B cell (primary cell): ENCODE measurements around the gene STAT4. TPM values are rescaled to one million over a fixed set of nuclear protein-coding genes. Genes with fewer than 3 reads are reported as not detected.

Experiments
- ATAC-seq: fragments of 200-7000 bp; cut with Tn5 transposase; one replicate; pipeline ENCODE4 v1.10.0; 2021; ENCODE audit warnings: low read depth, mild to moderate bottlenecking, moderate number of reproducible peaks, moderate library complexity
- CTCF ChIA-PET: fragments of 350-600 bp; sonication (Branson Sonifier 250); formaldehyde crosslinking; loops from one replicate; lab custom pipeline; 2021; ENCODE audit warnings: antibody characterized with exemption, inconsistent platforms; lab: Charles Lee
- POLR2A ChIA-PET: fragments of 350-600 bp; sonication (Branson Sonifier 250); formaldehyde crosslinking; loops from one replicate; lab custom pipeline; 2021; ENCODE audit warnings: antibody characterized with exemption; lab: Charles Lee
- DNase-seq: peaks from one replicate; pipeline ENCODE4 v3.0.0; 2013
- H2AFZ ChIP-seq: 2 replicates; pipeline ENCODE4 v1.6.1; 2012; ENCODE audit warnings: mild to moderate bottlenecking, low read depth, low read length; ENCODE audit not compliant: insufficient read depth, poor library complexity, severe bottlenecking
- H3K27ac ChIP-seq, 2 donors: 1 replicate in 1 of 2; 2 replicates in 1 of 2; pipeline ENCODE4 v1.5.1; 2012 to 2013; ENCODE audit warnings: low read length in 2 of 2, mild to moderate bottlenecking in 2 of 2, moderate library complexity in 1 of 2
- H3K27me3 ChIP-seq, 4 experiments: fragments of 200-600 bp in 1 of 4; sonication (generic) in 1 of 4; replicated peaks in 1 of 4; 1 replicate in 2 of 4; 2 replicates in 2 of 4; pipeline versions ENCODE4 v1.6.1 to v1.7.0; 2013 to 2016; ENCODE audit warnings: low read length in 3 of 4, mild to moderate bottlenecking in 2 of 4, mixed read lengths in 1 of 4, moderate library complexity in 1 of 4; ENCODE audit not compliant: insufficient read depth in 4 of 4, control insufficient read depth in 3 of 4; ENCODE audit errors: control extremely low read depth in 1 of 4
- H3K36me3 ChIP-seq, 2 experiments: replicated peaks in 1 of 2; 1 replicate in 1 of 2; 2 replicates in 1 of 2; pipeline versions ENCODE4 v1.6.1 to v1.7.1; 2013; ENCODE audit warnings: low read length in 1 of 2; ENCODE audit not compliant: insufficient read depth in 2 of 2, control insufficient read depth in 1 of 2; ENCODE audit errors: control extremely low read depth in 1 of 2, extremely low read depth in 1 of 2
- H3K4me1 ChIP-seq, 2 donors: fragments of 200-600 bp in 1 of 2; sonication (generic) in 1 of 2; 1 replicate in 1 of 2; 2 replicates in 1 of 2; pipeline versions ENCODE4 v1.5.1 to v1.6.1; 2013 to 2017; ENCODE audit warnings: low read length in 2 of 2; ENCODE audit not compliant: control insufficient read depth in 2 of 2, insufficient read depth in 2 of 2
- H3K4me2 ChIP-seq: replicated peaks from 2 replicates; pipeline ENCODE3; 2012; ENCODE audit warnings: mild to moderate bottlenecking, low read depth, low read length; ENCODE audit not compliant: poor library complexity, severe bottlenecking
- H3K4me3 ChIP-seq, 5 experiments: fragments of 200-600 bp in 1 of 5; sonication (generic) in 1 of 5; 1 replicate in 3 of 5; 2 replicates in 2 of 5; pipeline versions ENCODE4 v1.5.1 to v1.7.0; 2011 to 2016; ENCODE audit warnings: low read length in 4 of 5, mild to moderate bottlenecking in 4 of 5, low read depth in 2 of 5, control low read depth in 1 of 5, moderate library complexity in 1 of 5; ENCODE audit not compliant: insufficient read depth in 1 of 5; ENCODE audit errors: control extremely low read depth in 1 of 5, extremely low read depth in 1 of 5
- H3K79me2 ChIP-seq: fragments of 200-600 bp; sonication (generic); one replicate; pipeline ENCODE4 v1.6.0; 2016; ENCODE audit warnings: low read length; ENCODE audit not compliant: control insufficient read depth, insufficient read depth
- H3K9ac ChIP-seq: fragments of 200-600 bp; sonication (generic); 2 replicates; pipeline ENCODE4 v1.6.1; 2017; ENCODE audit warnings: mild to moderate bottlenecking, low read length, moderate library complexity
- H3K9me3 ChIP-seq, 3 donors: one replicate each; pipeline versions ENCODE4 v1.6.1 to v1.7.1; 2013; ENCODE audit warnings: low read length in 2 of 3; ENCODE audit not compliant: control insufficient read depth in 2 of 3, insufficient read depth in 1 of 3; ENCODE audit errors: control extremely low read depth in 1 of 3
- H4K20me1 ChIP-seq: 2 replicates; pipeline ENCODE4 v1.6.0; 2012; ENCODE audit warnings: mild to moderate bottlenecking, low read length; ENCODE audit not compliant: insufficient read depth, control insufficient read depth, poor library complexity, severe bottlenecking
- H3K27ac Mint-ChIP-seq: one replicate; pipeline ENCODE4 v1.8.0; 2021; ENCODE audit warnings: mixed read lengths
- H3K27me3 Mint-ChIP-seq: one replicate; pipeline ENCODE4 v1.8.0; 2021; ENCODE audit warnings: mixed read lengths
- H3K4me1 Mint-ChIP-seq: one replicate; pipeline ENCODE4 v1.8.0; 2021; ENCODE audit warnings: mixed read lengths
- H3K4me3 Mint-ChIP-seq: one replicate; pipeline ENCODE4 v1.8.0; 2021; ENCODE audit warnings: mixed read lengths
- H3K9me3 Mint-ChIP-seq: one replicate; pipeline ENCODE4 v1.8.0; 2022; ENCODE audit warnings: mixed read lengths; ENCODE audit not compliant: insufficient read depth
- EZH2 ChIP-seq: IDR thresholded peaks from 2 replicates; pipeline ENCODE4 v1.6.1; 2012; ENCODE audit warnings: borderline replicate concordance, low read depth, mild to moderate bottlenecking, moderate library complexity, low read length; ENCODE audit not compliant: insufficient read depth, poor library complexity, severe bottlenecking
- WGBS: methylation state at CpG from one replicate; pipeline ENCODE4 v1.1.5; 2013; ENCODE audit warnings: missing lambda C conversion rate; ENCODE audit not compliant: insufficient coverage; 5-methylcytosine and 5-hydroxymethylcytosine counted together
- intact Hi-C: fragments of 100-400 bp; cut with micrococcal nuclease; formaldehyde crosslinking; loops from one replicate; pipeline ENCODE4 v1.10.0; 2022
- polyA plus RNA-seq: library from polyadenylated mRNA; depleted of rRNA; stranded (reverse); fragments of >200 nt; gene quantifications from 2 replicates; pipeline ENCODE4 v1.2.3, GENCODE V29; 2012
- total RNA-seq, 2 donors: library from RNA; stranded (reverse); fragments of 120-200 nt in 1 of 2; gene quantifications; 1 replicate in 1 of 2; 2 replicates in 1 of 2; pipeline versions ENCODE4 v1.2.3 to v1.2.4, GENCODE V29; 2013 to 2022
- TF ChIP-seq, protein P1 (sequence below): fragments of 200-600 bp; IDR thresholded peaks from one replicate; pipeline ENCODE4 v1.8.0; 2022; ENCODE audit warnings: antibody characterized with exemption, mild to moderate bottlenecking

Gene STAT4
- total and polyA plus RNA-seq, 2 donors (not counting 1 experiment from before 2014, with no cell fraction given), result 2.0 to 62.1 TPM

DNA sequence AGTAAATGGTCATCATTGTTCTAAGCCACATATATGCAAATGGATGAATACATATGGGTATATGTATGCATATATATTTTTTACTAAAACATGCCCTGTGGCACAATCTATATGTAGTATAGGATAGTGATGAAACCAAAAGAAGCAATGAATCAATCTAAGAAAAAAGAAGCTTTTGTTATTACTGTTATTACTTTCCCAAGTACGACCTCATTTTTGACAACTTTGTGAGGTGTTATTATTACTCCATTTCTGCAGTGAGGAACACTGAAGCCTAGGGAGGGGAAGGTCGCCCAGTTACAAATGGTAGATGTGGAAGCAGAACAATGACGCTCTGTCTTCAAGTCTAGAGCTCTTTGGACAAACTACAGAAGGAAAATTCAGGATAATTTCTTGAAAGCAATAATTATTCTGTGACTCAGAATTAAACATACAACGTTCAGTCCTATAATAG lies 38.3 kb downstream of the STAT4 start:
- Histone ChIP-seq H4K20me1 (no peaks in the 10 kb centered on the region), H3K9me3 (no peaks in the 10 kb centered on the region), H3K4me1 (peaks cover 4 to 5% of the 10 kb centered on the region in 2 donors), H3K27ac (no peak overlapping the region), H3K36me3 (no peaks in the 10 kb centered on the region), H2AFZ (no peak overlapping the region), H3K79me2 (no peaks in the 10 kb centered on the region), H3K4me3 (no peak overlapping the region), H3K27me3 (no peaks in the 10 kb centered on the region), H3K4me2 (no peak overlapping the region), H3K9ac (no peak overlapping the region)
- intact Hi-C loops, result no loop called here
- CTCF ChIA-PET, result no interaction called here
- no peak overlapping the region for H3K4me3 Mint-ChIP-seq
- DNase-seq (no peak), ATAC-seq (no peak)
- TF ChIP-seq EZH2, result no peak
- TF ChIP-seq, protein P1, sequence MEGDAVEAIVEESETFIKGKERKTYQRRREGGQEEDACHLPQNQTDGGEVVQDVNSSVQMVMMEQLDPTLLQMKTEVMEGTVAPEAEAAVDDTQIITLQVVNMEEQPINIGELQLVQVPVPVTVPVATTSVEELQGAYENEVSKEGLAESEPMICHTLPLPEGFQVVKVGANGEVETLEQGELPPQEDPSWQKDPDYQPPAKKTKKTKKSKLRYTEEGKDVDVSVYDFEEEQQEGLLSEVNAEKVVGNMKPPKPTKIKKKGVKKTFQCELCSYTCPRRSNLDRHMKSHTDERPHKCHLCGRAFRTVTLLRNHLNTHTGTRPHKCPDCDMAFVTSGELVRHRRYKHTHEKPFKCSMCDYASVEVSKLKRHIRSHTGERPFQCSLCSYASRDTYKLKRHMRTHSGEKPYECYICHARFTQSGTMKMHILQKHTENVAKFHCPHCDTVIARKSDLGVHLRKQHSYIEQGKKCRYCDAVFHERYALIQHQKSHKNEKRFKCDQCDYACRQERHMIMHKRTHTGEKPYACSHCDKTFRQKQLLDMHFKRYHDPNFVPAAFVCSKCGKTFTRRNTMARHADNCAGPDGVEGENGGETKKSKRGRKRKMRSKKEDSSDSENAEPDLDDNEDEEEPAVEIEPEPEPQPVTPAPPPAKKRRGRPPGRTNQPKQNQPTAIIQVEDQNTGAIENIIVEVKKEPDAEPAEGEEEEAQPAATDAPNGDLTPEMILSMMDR, result no peak
- H3K27ac Mint-ChIP-seq, result no peak overlapping the region
- WGBS, result no CpG with 5 or more reads among the region's 4 CpGs
- POLR2A ChIA-PET, result no interaction called here
- H3K27me3 Mint-ChIP-seq, result peaks cover 2% of the 10 kb centered on the region
- H3K4me1 Mint-ChIP-seq, result peaks cover 13% of the 10 kb centered on the region
- no peaks in the 10 kb centered on the region for H3K9me3 Mint-ChIP-seq

DNA sequence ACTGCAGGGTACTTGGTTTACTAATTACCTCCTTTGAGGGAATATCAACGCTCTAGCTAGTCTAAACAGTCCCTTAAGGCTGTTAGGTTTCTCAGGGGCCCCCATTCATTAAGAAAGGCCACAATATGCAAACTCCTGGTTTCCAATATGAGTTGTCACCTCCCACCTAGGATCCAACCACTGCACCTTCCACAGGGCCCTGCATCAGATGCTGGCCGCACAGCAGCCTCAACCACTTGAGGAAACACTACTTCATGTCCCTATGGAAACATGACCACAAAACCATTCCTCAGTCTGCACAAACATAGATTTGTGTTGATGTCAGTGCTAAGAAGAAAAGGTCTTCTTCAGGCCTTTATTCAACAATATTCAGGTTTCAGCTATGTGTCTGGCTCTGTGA lies 40.9 kb downstream of the STAT4 start:
- Histone ChIP-seq H3K79me2 (no peaks in the 10 kb centered on the region), H3K4me1 (peaks cover 4 to 5% of the 10 kb centered on the region in 2 donors), H3K36me3 (no peaks in the 10 kb centered on the region), H3K4me3 (no peak overlapping the region), H3K9me3 (peaks cover 0 to 1% (median 0%) of the 10 kb centered on the region in 3 donors), H2AFZ (no peak overlapping the region), H3K27me3 (no peaks in the 10 kb centered on the region), H4K20me1 (no peaks in the 10 kb centered on the region), H3K4me2 (no peak overlapping the region), H3K27ac (no peak overlapping the region), H3K9ac (no peak overlapping the region)
- CTCF ChIA-PET, result no interaction called here
- no peak for DNase-seq
- Mint-ChIP-seq H3K27me3 (peaks cover 10% of the 10 kb centered on the region), H3K4me3 (no peak overlapping the region), H3K27ac (no peak overlapping the region), H3K4me1 (peaks cover 6% of the 10 kb centered on the region), H3K9me3 (no peaks in the 10 kb centered on the region)
- no peak for TF ChIP-seq EZH2
- TF ChIP-seq, protein P1, result no peak
- intact Hi-C loops, result no loop called here
- POLR2A ChIA-PET, result no interaction called here
- WGBS, result 89% methylated on average over 1 of the region's 2 CpGs
- no peak for ATAC-seq
